Metanephros (tissue), 1 donor: ENCODE data around the gene SOBP. TPM values are rescaled to one million over a fixed set of nuclear protein-coding genes. Genes with fewer than 3 reads are reported as not detected.

Experiments used
- total RNA-seq: library from RNA; depleted of rRNA; stranded (reverse); fragments of >200 nt; gene quantifications from one replicate; pipeline ENCODE4 v1.2.3, GENCODE V29; 2014

Gene SOBP
- total RNA-seq: 20.4 TPM

DNA sequence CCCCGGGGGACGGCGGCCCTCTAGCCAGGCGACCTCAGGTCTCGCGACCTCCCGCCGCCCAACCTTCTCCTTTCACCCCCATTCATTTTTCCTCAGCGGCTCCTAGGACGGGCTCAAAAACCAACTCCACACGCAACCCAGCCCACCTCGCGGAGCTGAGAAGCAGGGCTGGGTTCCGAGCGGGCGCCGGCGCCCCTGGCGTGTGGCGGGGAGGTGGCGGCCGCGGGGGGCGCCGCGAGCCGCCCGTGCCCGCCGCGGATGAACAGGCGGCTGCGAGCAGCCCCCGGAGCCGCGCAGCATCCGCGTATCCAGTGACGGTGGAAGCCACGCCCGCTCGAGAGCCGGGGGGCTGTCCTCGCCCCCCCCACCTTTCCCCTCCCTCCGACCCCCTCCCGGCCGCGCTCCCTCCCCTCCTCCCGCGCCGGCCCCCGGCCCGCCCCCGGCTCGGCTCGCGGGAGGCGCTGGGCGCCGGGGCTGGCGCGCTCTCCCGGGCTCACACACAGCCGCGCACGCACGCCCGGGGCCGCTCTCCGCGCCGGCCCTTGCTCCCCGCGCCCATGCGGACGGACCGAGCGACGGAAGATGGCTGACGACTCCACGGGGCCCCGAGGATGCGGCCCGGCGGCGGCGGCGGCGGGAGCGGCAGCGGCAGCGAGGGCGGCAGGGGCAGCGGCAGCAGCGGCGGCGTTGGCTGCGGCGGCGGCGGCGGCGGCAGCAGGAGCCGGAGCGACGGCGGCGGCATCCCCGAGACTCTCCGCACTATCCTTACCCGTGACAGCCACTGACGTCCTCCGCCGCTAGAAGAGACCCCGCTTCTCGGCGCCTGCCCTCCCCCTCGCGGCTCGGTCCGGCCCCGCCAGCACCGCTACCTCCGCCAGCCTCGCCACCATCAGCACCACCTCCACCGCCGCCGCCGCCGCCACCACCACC, at the start of gene SOBP:
Gene SOBP, plus strand, starts transcription at position 482 of the 930 bp plus-strand sequence. CDS start 500 bp downstream, outside the sequence.

DNA sequence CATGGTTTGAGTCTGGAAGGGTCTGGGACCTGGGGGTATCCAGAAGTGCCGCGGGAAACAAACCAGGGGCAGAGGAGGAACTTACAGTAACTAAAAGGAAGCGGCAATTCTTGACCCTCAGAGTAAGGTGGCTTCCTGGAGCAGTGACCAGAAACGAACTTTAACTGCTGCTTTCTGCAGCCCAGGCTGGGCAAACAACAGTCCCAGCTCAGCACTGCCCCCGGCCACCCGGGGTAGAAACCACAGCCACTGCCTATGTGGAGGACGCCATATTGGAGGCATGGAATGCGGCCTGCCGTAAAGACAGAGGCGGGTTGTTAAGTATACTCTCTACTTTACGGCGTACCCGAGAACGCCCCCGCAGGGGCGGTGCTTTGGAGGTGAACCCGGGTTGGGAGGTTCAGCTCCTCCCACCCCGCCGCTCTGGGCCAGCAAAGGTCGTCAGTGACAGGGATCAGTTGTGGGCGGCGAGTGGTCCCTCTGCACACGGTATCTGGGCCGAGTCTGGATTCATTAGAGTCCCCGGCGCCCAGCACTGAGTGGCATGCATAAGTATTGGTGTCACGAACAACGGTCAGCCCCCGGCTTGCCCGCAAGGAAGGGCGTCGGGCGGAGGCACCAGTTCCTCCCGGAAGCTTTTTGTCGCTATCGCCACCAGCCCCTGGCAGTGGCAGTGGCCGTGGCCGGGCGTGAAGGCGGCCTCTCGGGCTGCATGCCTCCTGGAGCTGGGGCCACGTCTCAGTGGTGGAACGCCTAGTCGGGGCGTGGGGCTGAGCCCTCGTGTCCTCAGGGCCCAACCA, 30.4 kb upstream of the SOBP start, which contains the start of gene PDSS2:
Gene PDSS2, minus strand, starts transcription at position 282 of the 800 bp plus-strand sequence. Its CDS starts 279 bp downstream, at position 3.

Other genes starting within 250 kb of the SOBP start
- gene PDSS2, start 30.6 kb upstream of the SOBP start, total RNA-seq: 18.2 TPM